HG03354 (cell line): ENCODE measurements around the gene EPN1.
"Not testable (repeated sequence)": the region's sequence is repeated elsewhere in the genome, so short reads cannot be mapped to it uniquely, and the experiment has no call there.

Source experiments
- ATAC-seq: cut with Tn5 transposase; IDR thresholded peaks from one replicate; pipeline ENCODE4 v1.9.1; 2021; ENCODE audit warnings: mild to moderate bottlenecking; ENCODE audit not compliant: unreplicated experiment, poor library complexity, severe bottlenecking

Gene EPN1

GRCh38 chr19:55705972-55706371 lies 30.9 kb downstream of the EPN1 start:
- ATAC-seq, result no peak

- ATAC-seq, result no peak
Measured at GRCh38 chr19:55711719-55712118, 36.7 kb downstream of the EPN1 start.

GRCh38 chr19:55712804-55713631 lies 38.0 kb downstream of the EPN1 start:
- ATAC-seq, result no peak

GRCh38 chr19:55716531-55716930 lies 41.5 kb downstream of the EPN1 start:
- ATAC-seq, result no peak

DNA sequence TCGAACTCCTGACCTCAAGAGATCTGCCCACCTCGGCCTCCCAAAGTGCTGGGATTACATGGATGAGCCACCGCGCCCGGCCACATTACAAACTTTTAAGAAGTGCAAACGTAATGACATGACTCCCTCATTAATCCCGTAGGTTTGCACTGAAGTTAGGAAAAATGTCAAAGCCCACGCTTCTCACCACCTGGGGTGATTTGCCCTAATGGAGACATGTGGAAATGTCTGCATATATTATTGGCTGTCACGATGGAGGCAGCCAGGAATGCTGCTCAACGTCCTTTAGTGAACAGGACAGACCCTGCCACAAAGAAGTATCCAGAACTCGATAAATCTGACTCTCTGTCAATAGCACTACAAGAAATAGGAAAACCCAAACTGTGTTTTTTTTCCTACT lies 42.2 kb downstream of the EPN1 start:
- no peak for ATAC-seq

- not testable (repeated sequence) for ATAC-seq
Measured at GRCh38 chr19:55717879-55718711, 43.1 kb downstream of the EPN1 start.

DNA sequence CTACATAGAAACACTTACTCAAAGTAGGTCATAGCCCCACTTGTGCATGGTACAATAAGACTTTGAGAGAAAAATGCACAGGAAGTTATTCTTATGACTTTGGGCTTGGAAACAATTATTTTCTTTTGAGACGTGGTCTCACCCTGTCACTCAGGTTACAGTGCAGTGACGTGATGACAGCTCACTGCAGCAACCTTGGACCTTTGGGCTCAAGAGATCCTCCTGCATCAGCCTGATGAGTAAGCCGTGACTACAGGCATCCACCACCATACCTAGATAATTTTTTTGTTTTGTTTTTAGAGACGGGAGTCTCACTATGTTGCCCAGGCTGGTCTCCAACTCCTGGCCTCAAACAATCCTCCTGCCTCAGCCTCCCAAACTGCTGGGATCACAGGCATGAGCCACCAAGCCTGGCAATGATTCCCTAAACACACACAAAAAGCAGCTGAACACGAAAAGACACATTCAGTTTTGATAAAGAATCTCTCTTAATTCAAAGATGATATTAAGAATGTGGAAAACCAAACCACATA lies 45.3 kb downstream of the EPN1 start:
- no peak for ATAC-seq

- ATAC-seq, result no peak
Measured at GRCh38 chr19:55720801-55721200, 45.8 kb downstream of the EPN1 start.

- ATAC-seq, result no peak
Measured at GRCh38 chr19:55723491-55723890, 48.5 kb downstream of the EPN1 start.

GRCh38 chr19:55730378-55730777 lies 55.4 kb downstream of the EPN1 start:
- ATAC-seq, result not testable (repeated sequence)

DNA sequence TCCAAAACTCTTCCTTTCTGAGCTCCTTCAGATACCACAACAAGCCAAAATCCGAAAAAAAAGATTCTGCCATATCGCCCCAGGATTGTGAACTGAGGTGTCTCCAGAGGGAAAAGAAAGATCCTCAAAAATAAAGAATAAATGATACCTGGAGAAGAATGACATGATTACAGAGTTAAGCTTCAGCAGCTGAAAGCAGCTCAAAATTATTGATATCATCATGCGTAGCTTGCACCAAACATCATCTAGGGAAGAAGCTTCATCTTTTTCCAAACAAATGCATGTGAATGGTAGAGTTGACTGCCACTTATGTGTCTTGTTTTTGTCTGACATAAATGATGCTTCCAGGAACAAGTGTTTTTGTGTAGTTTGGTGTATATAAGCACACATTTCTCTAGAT lies 63.3 kb downstream of the EPN1 start, which contains the start of gene NLRP9:
NLRP9 (minus strand) TSS at position 101 of the 400 bp plus-strand sequence; CDS start at position 73, 28 bp downstream.
- ATAC-seq, result no peak

DNA sequence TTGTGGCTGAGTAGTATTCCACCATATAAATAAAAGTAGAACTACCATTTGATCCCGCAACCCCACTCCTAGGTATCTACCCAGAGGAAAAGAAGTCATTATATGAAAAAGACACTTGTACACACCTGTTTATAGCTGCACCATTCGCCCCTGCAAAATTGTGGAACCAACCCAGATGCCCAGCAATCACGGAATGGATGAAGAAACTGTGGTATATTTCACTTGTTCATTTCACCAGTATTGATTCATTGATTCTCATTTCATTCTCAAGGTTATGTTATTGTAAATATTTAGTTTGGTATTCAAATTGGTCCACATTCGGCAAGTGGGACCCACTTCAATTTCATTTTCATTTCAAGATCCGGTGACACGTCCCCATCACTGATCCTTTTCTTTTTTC lies 75.7 kb downstream of the EPN1 start:
- ATAC-seq, result no peak

GRCh38 chr19:55753401-55753800 lies 78.4 kb downstream of the EPN1 start:
- ATAC-seq, result no peak

DNA sequence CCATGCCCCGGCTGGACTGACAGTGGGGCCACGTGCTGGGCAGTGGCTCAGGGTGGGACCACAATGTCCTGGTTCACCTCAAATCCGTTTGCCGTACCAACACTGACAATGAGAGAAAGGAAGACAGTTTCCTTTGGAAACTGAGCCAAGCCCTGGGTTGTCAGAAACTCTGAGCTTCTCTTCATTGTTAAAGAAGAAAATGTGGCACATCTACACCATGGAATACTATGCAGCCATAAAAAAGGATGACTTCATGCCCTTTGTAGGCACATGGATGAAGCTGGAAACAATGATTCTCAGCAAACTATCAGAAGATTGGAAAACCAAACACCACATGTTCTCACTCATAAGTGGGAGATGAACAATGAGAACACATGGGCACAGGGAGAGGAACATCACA lies 81.8 kb downstream of the EPN1 start:
- not testable (repeated sequence) for ATAC-seq

DNA sequence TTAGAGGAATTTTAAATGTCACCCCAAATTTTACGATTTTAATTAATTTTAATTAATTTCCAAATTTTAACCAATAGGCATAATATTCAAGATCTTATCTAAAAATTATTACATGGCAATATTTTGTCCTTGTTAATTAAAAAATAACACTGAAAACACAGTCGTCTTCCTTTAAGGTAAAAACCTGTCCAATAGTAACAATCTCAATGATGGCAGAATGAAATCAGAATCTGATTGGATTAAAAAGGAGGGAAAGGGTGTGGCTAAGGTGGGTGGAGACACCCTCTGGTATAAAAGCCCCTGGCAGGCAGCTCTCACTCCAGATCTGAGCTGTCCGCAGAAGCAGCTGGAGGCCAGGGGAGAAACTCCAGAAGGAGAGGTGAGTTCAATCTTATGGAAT lies 83.8 kb downstream of the EPN1 start, which contains the start of gene RFPL4A:
RFPL4A (plus strand) TSS at position 301 of the 400 bp plus-strand sequence. CDS start 2,704 bp downstream, outside the sequence.
- not testable (repeated sequence) for ATAC-seq
